NCI-H1048 (cell line): ENCODE measurements around the gene MALRD1.

ENCODE experiments used
- DNase-seq: peaks from one replicate; lab custom pipeline; 2025; lab: John Stamatoyannopoulos, UW

The MALRD1 gene

GRCh38 chr10:19782430-19783089 is 734.0 kb downstream of the MALRD1 start:
- DNase-seq: no peak

GRCh38 chr10:19783721-19784120 is 735.1 kb downstream of the MALRD1 start:
- DNase-seq: no peak
